HepG2 (cell line): ENCODE data around the gene NCOA7. TPM values are rescaled to one million over a fixed set of nuclear protein-coding genes. Genes with fewer than 3 reads are reported as not detected.

Experiments
- BRD4 ChIP-seq: sonication (generic); formaldehyde crosslinking; IDR thresholded peaks from 2 replicates; pipeline ENCODE4 v1.4.0; 2020; ENCODE audit warnings: missing genetic modification reagents
- CREB1 ChIP-seq, 2 experiments: fragments of 450-650 bp in 1 of 2; IDR thresholded peaks; 2 replicates each; pipeline ENCODE4 v1.6.1; 2016 to 2017; ENCODE audit warnings: control low read depth in 1 of 2, mild to moderate bottlenecking in 1 of 2, missing compliant biosample characterization in 1 of 2, missing genetic modification characterization in 1 of 2
- ETV6 ChIP-seq: sonication (generic); formaldehyde crosslinking; conservative IDR thresholded peaks from 2 replicates; pipeline ENCODE4 v1.4.0; 2020; ENCODE audit warnings: missing genetic modification reagents
- GABPB1 ChIP-seq: IDR thresholded peaks from 2 replicates; pipeline ENCODE4 v1.6.1; 2016; ENCODE audit warnings: mild to moderate bottlenecking, missing genetic modification reagents, moderate library complexity, missing compliant biosample characterization
- GATAD1 ChIP-seq: IDR thresholded peaks from 2 replicates; pipeline ENCODE4 v1.6.1; 2016; ENCODE audit warnings: missing genetic modification reagents, missing compliant biosample characterization
- GPN1 ChIP-seq: sonication (generic); formaldehyde crosslinking; IDR thresholded peaks from 2 replicates; pipeline ENCODE4 v1.5.1; 2020; ENCODE audit warnings: missing genetic modification reagents, borderline replicate concordance
- HIVEP1 ChIP-seq: sonication (generic); formaldehyde crosslinking; IDR thresholded peaks from 2 replicates; pipeline ENCODE4 v1.4.0; 2020; ENCODE audit warnings: mild to moderate bottlenecking, missing genetic modification reagents
- MYNN ChIP-seq: sonication (generic); formaldehyde crosslinking; IDR thresholded peaks from 2 replicates; pipeline ENCODE4 v1.4.0; 2020; ENCODE audit warnings: mild to moderate bottlenecking, low read depth, missing genetic modification reagents
- PTBP1 ChIP-seq: fragments of 200-400 bp; formaldehyde crosslinking; IDR thresholded peaks from 2 replicates; pipeline ENCODE4 v1.6.1; 2018; ENCODE audit warnings: low read length, low read depth; ENCODE audit not compliant: poor library complexity, severe bottlenecking
- RELA ChIP-seq: sonication (generic); formaldehyde crosslinking; IDR thresholded peaks from 2 replicates; pipeline ENCODE4 v1.4.0; 2020; ENCODE audit warnings: missing genetic modification reagents
- SRF ChIP-seq: IDR thresholded peaks from 2 replicates; pipeline ENCODE4 v1.6.1; 2011; ENCODE audit warnings: mild to moderate bottlenecking, low read depth, low read length, moderate library complexity
- TP53 ChIP-seq: sonication (generic); formaldehyde crosslinking; conservative IDR thresholded peaks from 2 replicates; pipeline ENCODE4 v1.4.0; 2020; ENCODE audit warnings: missing genetic modification reagents
- ZFAT ChIP-seq: sonication (generic); formaldehyde crosslinking; conservative IDR thresholded peaks from 2 replicates; pipeline ENCODE4 v1.8.1; 2023; ENCODE audit warnings: missing genetic modification reagents, inconsistent platforms
- ZNF232 ChIP-seq: sonication (generic); formaldehyde crosslinking; IDR thresholded peaks from 2 replicates; pipeline ENCODE4 v1.4.0; 2020; ENCODE audit warnings: missing genetic modification reagents, borderline replicate concordance
- ZNF292 ChIP-seq: sonication (generic); formaldehyde crosslinking; IDR thresholded peaks from 2 replicates; pipeline ENCODE4 v1.8.1; 2022; ENCODE audit warnings: mild to moderate bottlenecking, low read depth, missing genetic modification reagents, borderline replicate concordance
- ZNF432 ChIP-seq: sonication (generic); formaldehyde crosslinking; IDR thresholded peaks from 2 replicates; pipeline ENCODE4 v1.5.0; 2020; ENCODE audit warnings: missing genetic modification reagents, mild to moderate bottlenecking, borderline replicate concordance
- ZNF616 ChIP-seq: sonication (generic); formaldehyde crosslinking; IDR thresholded peaks from 2 replicates; pipeline ENCODE4 v1.5.0; 2020; ENCODE audit warnings: low read depth, mild to moderate bottlenecking, missing genetic modification reagents
- ZNF782 ChIP-seq: sonication (generic); formaldehyde crosslinking; IDR thresholded peaks from 2 replicates; pipeline ENCODE4 v1.4.0; 2020; ENCODE audit warnings: missing genetic modification reagents, mild to moderate bottlenecking, borderline replicate concordance
- ZSCAN12 ChIP-seq: sonication (generic); formaldehyde crosslinking; IDR thresholded peaks from 2 replicates; pipeline ENCODE4 v1.9.0; 2021; ENCODE audit warnings: mild to moderate bottlenecking, missing genetic modification reagents
- ZSCAN31 ChIP-seq: sonication (generic); formaldehyde crosslinking; IDR thresholded peaks from 2 replicates; pipeline ENCODE4 v1.5.0; 2020; ENCODE audit warnings: low read depth, mild to moderate bottlenecking, missing genetic modification reagents
- polyA plus RNA-seq, 8 experiments: library from polyadenylated mRNA; depleted of rRNA in 3 of 8; stranded (reverse) in 7 of 8; unstranded in 1 of 8; fragments of >200 nt; fragmentation: Illumina TruSeq in 4 of 8; extraction: Trizol in 4 of 8; gene quantifications; 2 replicates each; pipeline versions ENCODE4 v1.2.1 to v1.2.3, GENCODE V29; 2011 to 2016; ENCODE audit warnings: low read depth in 4 of 8, missing spikeins in 1 of 8, mixed read lengths in 1 of 8; ENCODE audit not compliant: insufficient read depth in 1 of 8
- total RNA-seq, 5 experiments: library from RNA; depleted of rRNA; stranded (reverse); fragments of >200 nt; fragmentation: Illumina TruSeq; extraction: Trizol; gene quantifications; 2 replicates each; pipeline ENCODE4 v1.2.3, GENCODE V29; 2016; ENCODE audit warnings: low read depth in 1 of 5
- TF ChIP-seq, protein P1 (sequence below): sonication (generic); formaldehyde crosslinking; IDR thresholded peaks from 2 replicates; pipeline ENCODE4 v1.5.0; 2020; ENCODE audit warnings: mild to moderate bottlenecking, low read depth, missing genetic modification reagents, borderline replicate concordance
- TF ChIP-seq, protein P2 (sequence below): sonication (generic); formaldehyde crosslinking; IDR thresholded peaks from 2 replicates; pipeline ENCODE4 v1.8.1; 2023; ENCODE audit warnings: mild to moderate bottlenecking, missing genetic modification reagents, borderline replicate concordance
- TF ChIP-seq, protein P3 (sequence below): sonication (generic); formaldehyde crosslinking; IDR thresholded peaks from 2 replicates; pipeline ENCODE4 v1.4.0; 2020; ENCODE audit warnings: mild to moderate bottlenecking, missing genetic modification reagents

Gene NCOA7
- total and polyA plus RNA-seq, 2 of the 13 experiments (the other 11 are each of a cell fraction or from before 2014, with no cell fraction given) = 13.6 to 20.8 TPM

DNA sequence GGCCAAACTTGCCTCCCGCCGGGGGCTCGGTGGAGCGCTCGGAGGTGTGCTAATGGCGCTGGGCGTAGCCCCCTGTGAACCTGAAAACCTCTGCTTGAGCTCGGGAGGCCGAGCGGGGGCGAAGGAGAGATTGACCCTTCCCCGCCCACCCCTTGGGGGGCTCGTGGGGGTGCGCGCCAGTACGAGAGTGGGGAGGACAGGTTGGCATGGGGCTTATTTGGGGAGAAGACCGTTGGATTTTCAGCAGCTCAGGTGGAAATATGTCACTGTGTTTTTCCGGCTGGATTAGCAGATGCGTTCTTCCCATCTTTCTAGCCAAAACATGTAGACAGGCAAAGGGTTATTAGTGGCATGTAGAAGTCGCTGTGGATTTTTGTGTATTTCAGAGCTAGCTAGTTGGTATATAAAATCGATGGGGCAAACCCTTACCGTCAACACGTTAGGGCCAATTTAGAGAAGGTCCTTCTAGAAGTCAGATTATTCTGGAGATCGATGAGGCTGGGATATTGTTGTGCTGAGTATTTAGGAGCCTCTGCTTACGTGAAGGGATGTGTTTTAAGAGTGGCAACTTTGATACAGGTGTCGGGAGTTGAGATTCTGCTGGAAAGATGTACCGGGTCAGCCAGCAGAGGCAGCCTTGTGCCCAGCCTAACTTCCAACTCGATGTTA lies 525 bp downstream of the NCOA7 start (continued):
- no peak for TF ChIP-seq CREB1 (IDR thresholded peaks at IDR 0.05)
- TF ChIP-seq CREB1 (CRISPR knock-in tag; IDR thresholded peaks at IDR 0.05) = no peak
- no peak for TF ChIP-seq ZNF782 (CRISPR knock-in tag)
- no peak for TF ChIP-seq ZFAT (CRISPR knock-in tag)
- TF ChIP-seq GABPB1 (CRISPR knock-in tag) = no peak
- TF ChIP-seq ETV6 (CRISPR knock-in tag) = 0 out of 2 replicates have a peak, but pooled peaks have one; percentile 14
- no peak for TF ChIP-seq BRD4 (CRISPR knock-in tag)
- TF ChIP-seq RELA (CRISPR knock-in tag) = no peak
- no peak for TF ChIP-seq PTBP1
- TF ChIP-seq ZNF432 (CRISPR knock-in tag) = no peak
- no peak for TF ChIP-seq ZNF616 (CRISPR knock-in tag)
- TF ChIP-seq, protein P1, sequence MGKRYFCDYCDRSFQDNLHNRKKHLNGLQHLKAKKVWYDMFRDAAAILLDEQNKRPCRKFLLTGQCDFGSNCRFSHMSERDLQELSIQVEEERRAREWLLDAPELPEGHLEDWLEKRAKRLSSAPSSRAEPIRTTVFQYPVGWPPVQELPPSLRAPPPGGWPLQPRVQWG = no peak
- TF ChIP-seq ZNF232 (CRISPR knock-in tag) = no peak
- TF ChIP-seq ZNF292 (CRISPR knock-in tag) = 0 out of 2 replicates have a peak, but pooled peaks have one; percentile 29
- TF ChIP-seq, protein P2, sequence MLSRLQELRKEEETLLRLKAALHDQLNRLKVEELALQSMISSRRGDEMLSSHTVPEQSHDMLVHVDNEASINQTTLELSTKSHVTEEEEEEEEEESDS (CRISPR knock-in tag) = 0 out of 2 replicates have a peak, but pooled peaks have one; percentile 46
- TF ChIP-seq TP53 = no peak
- TF ChIP-seq MYNN (CRISPR knock-in tag) = no peak
- TF ChIP-seq GPN1 (CRISPR knock-in tag) = no peak
- no peak for TF ChIP-seq GATAD1 (CRISPR knock-in tag)
- TF ChIP-seq HIVEP1 (CRISPR knock-in tag) = no peak
- no peak; the same call in 1 of the 2 replicates for TF ChIP-seq ZSCAN31 (CRISPR knock-in tag)
- TF ChIP-seq SRF = no peak
- TF ChIP-seq, protein P3, sequence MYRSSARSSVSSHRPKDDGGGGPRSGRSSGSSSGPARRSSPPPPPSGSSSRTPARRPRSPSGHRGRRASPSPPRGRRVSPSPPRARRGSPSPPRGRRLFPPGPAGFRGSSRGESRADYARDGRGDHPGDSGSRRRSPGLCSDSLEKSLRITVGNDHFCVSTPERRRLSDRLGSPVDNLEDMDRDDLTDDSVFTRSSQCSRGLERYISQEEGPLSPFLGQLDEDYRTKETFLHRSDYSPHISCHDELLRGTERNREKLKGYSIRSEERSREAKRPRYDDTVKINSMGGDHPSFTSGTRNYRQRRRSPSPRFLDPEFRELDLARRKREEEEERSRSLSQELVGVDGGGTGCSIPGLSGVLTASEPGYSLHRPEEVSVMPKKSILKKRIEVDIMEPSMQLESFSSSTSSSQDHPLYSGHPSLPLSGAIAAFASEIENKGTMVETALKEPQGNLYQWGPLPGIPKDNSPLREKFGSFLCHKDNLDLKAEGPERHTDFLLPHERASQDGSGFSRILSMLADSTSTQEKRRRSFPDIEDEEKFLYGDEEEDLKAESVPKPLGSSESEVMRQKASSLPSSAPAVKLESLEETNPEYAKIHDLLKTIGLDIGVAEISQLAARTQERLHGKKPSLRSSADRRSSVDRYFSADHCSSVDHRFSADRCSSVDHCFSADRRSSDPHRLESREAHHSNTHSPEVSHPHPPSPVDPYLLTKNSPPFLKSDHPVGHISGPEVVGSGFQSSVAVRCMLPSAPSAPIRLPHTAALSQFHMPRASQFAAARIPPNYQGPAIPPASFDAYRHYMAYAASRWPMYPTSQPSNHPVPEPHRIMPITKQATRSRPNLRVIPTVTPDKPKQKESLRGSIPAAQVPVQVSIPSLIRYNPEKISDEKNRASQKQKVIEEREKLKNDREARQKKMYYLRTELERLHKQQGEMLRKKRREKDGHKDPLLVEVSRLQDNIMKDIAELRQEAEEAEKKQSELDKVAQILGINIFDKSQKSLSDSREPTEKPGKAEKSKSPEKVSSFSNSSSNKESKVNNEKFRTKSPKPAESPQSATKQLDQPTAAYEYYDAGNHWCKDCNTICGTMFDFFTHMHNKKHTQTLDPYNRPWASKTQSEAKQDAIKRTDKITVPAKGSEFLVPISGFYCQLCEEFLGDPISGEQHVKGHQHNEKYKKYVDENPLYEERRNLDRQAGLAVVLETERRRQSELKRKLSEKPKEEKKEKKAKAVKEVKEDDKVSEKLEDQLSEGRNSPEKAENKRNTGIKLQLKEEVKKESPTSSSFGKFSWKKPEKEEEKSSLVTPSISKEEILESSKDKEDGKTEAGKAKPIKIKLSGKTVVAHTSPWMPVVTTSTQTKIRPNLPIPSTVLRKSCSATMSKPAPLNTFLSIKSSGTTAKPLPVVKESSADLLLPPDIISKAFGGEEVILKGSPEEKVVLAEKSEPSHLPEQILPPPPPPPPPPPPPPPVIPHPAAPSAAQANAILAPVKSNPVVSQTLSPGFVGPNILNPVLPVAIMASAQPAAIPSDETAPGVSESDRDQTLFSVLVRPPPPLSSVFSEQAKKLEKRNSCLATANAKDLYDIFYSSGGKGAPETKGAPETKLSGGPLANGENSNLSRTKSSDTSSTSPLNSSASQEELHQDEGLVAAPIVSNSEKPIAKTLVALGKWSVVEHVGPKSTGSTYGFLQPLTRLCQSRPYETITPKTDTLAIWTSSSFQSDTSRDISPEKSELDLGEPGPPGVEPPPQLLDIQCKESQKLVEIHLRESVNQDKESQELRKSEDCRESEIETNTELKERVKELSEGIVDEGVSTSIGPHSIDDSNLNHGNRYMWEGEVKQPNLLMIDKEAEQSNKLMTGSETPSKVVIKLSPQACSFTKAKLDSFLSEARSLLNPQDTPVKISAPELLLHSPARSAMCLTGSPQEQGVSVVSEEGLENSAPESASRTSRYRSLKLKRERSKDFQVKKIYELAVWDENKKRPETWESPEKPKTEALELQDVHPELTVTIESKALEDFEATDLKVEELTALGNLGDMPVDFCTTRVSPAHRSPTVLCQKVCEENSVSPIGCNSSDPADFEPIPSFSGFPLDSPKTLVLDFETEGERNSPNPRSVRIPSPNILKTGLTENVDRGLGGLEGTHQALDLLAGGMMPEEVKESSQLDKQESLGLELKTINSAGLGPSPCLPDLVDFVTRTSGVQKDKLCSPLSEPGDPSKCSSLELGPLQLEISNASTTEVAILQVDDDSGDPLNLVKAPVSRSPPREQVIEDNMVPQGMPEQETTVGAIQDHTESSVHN (CRISPR knock-in tag) = no peak
- no peak for TF ChIP-seq ZSCAN12 (CRISPR knock-in tag)
